Transverse colon (tissue), 4 donors: ENCODE measurements around the gene EPC2. TPM values are rescaled to one million over a fixed set of nuclear protein-coding genes. Genes with fewer than 3 reads are reported as not detected.

Source experiments
- DNase-seq: peaks from one replicate; pipeline ENCODE4 v3.0.0-alpha.2; 2019
- H3K27ac ChIP-seq, 4 donors: fragments of 200-600 bp; sonication (generic); 2 replicates each; pipeline ENCODE4 v1.5.1; 2016 to 2018; ENCODE audit warnings: inconsistent platforms in 4 of 4
- H3K27me3 ChIP-seq: fragments of 200-600 bp; sonication (generic); 2 replicates; pipeline ENCODE4 v1.5.1; 2017; ENCODE audit warnings: inconsistent platforms
- H3K36me3 ChIP-seq, 4 donors: fragments of 200-600 bp; sonication (generic); 2 replicates each; pipeline ENCODE4 v1.5.1; 2017 to 2019; ENCODE audit warnings: inconsistent platforms in 4 of 4
- H3K4me1 ChIP-seq, 4 donors: fragments of 200-600 bp; sonication (generic); 2 replicates each; pipeline ENCODE4 v1.5.1; 2017 to 2020; ENCODE audit warnings: inconsistent platforms in 4 of 4
- H3K4me3 ChIP-seq, 4 donors: fragments of 200-600 bp; sonication (generic); 1 replicate in 1 of 4; 2 replicates in 3 of 4; pipeline versions ENCODE4 v1.5.1 to v1.6.1; 2017 to 2019; ENCODE audit warnings: inconsistent platforms in 4 of 4
- H3K9me3 ChIP-seq, 2 donors: fragments of 200-600 bp; sonication (generic); 2 replicates each; pipeline ENCODE4 v1.5.1; 2017 to 2019; ENCODE audit warnings: inconsistent platforms in 2 of 2
- CTCF ChIP-seq, 5 experiments: fragments of 200-600 bp in 3 of 5; fragments of 450-650 bp in 2 of 5; sonication (generic) in 3 of 5; IDR thresholded peaks; 1 replicate in 2 of 5; 2 replicates in 3 of 5; pipeline ENCODE4 v1.5.1; 2016 to 2017; ENCODE audit warnings: antibody characterized with exemption in 5 of 5, inconsistent platforms in 3 of 5, mild to moderate bottlenecking in 2 of 5, moderate library complexity in 1 of 5
- EP300 ChIP-seq: sonication (generic); formaldehyde crosslinking; IDR thresholded peaks from one replicate; pipeline ENCODE4 v1.6.1; 2017; ENCODE audit warnings: antibody characterized with exemption, low read depth
- POLR2A ChIP-seq: fragments of 450-650 bp; IDR thresholded peaks from one replicate; pipeline ENCODE4 v1.6.1; 2016; ENCODE audit warnings: antibody characterized with exemption, mild to moderate bottlenecking, moderate library complexity
- POLR2AphosphoS5 ChIP-seq, 3 donors: sonication (generic); formaldehyde crosslinking; IDR thresholded peaks; one replicate each; pipeline ENCODE4 v1.6.1; 2016; ENCODE audit warnings: antibody characterized with exemption in 3 of 3
- WGBS, 2 donors: methylation state at CpG; one replicate each; pipeline ENCODE4 v1.1.5; 2018; ENCODE audit warnings: low coverage in 1 of 2; 5-methylcytosine and 5-hydroxymethylcytosine counted together
- in situ Hi-C, 4 donors: fragments of 200-750 bp; cut with MboI; loops; one replicate each; pipeline versions ENCODE4 v1.15.0 to v1.15.1; 2017; ENCODE audit warnings: low sequenced_read_pairs in 3 of 4, low pct_ligation_motif_present in 1 of 4, low pct_unique_long_range_greater_than_20kb in 1 of 4
- intact Hi-C: fragments of 100-400 bp; cut with DNase I; formaldehyde crosslinking; loops from one replicate; pipeline ENCODE4 v1.15.1; 2023; ENCODE audit warnings: low total_unique reads
- total RNA-seq, 4 donors: library from RNA; depleted of rRNA; stranded (reverse); fragments of >200 nt; gene quantifications; one replicate each; pipeline ENCODE4 v1.1.0, GENCODE V29; 2016

EPC2 gene
- total RNA-seq, 4 donors from 2014 or later, result 18.3 to 40.4 (median 25.7) TPM

GRCh38 chr2:148725564-148725963 lies 81.0 kb downstream of the EPC2 start:
- H3K27me3 ChIP-seq, result no peaks in the 10 kb centered on the region
- H3K4me1 ChIP-seq, result peaks cover 0 to 19% (median 8%) of the 10 kb centered on the region in 4 donors
- no peak overlapping the region for H3K27ac ChIP-seq
- no peaks in the 10 kb centered on the region for H3K9me3 ChIP-seq
- no peak for TF ChIP-seq POLR2AphosphoS5 (IDR thresholded peaks at IDR 0.05)
- 96 to 100% methylated on average over 1 of the region's 1 CpG for WGBS, 2 donors
- in situ Hi-C loops, result no loop called here
- no peaks in the 10 kb centered on the region for H3K36me3 ChIP-seq
- DNase-seq, result no peak
- H3K4me3 ChIP-seq, result no peak overlapping the region
- intact Hi-C loops, result no loop called here

GRCh38 chr2:148726228-148726627 lies 81.7 kb downstream of the EPC2 start:
- Histone ChIP-seq H3K4me1 (peaks cover 0 to 12% (median 2%) of the 10 kb centered on the region in 4 donors), H3K4me3 (no peak overlapping the region), H3K27me3 (no peaks in the 10 kb centered on the region), H3K9me3 (no peaks in the 10 kb centered on the region), H3K36me3 (no peaks in the 10 kb centered on the region), H3K27ac (no peak overlapping the region)
- WGBS, 2 donors, result 73 to 95% methylated on average over 2 to 3 of the region's 3 CpGs
- in situ Hi-C loops (no loop called here), intact Hi-C loops (no loop called here)
- no peak for TF ChIP-seq EP300
- no peak for TF ChIP-seq POLR2A
- no peak for TF ChIP-seq CTCF (IDR thresholded peaks at IDR 0.05)
- no peak for DNase-seq

- H3K4me1 ChIP-seq, result peaks cover 0 to 4% (median 0%) of the 10 kb centered on the region in 4 donors
- H3K36me3 ChIP-seq, result no peaks in the 10 kb centered on the region
- intact Hi-C loops (no loop called here), in situ Hi-C loops (no loop called here)
- H3K4me3 ChIP-seq, result no peak overlapping the region
- H3K27ac ChIP-seq, result no peak overlapping the region
- no peaks in the 10 kb centered on the region for H3K27me3 ChIP-seq
- H3K9me3 ChIP-seq, result no peaks in the 10 kb centered on the region
- no peak for TF ChIP-seq POLR2AphosphoS5 (IDR thresholded peaks at IDR 0.05)
- no peak for TF ChIP-seq CTCF (IDR thresholded peaks at IDR 0.05)
- TF ChIP-seq EP300, result no peak
- no peak for TF ChIP-seq POLR2A
- DNase-seq, result no peak
These were observed 85.5 kb downstream of the EPC2 start for GRCh38 chr2:148730085-148730484.

GRCh38 chr2:148737742-148738141 lies 93.2 kb downstream of the EPC2 start:
- TF ChIP-seq EP300 (no peak), POLR2A (no peak), POLR2AphosphoS5 (IDR thresholded peaks at IDR 0.05) (no peak), CTCF (IDR thresholded peaks at IDR 0.05) (no peak)
- intact Hi-C loops, result no loop called here
- Histone ChIP-seq H3K9me3 (no peaks in the 10 kb centered on the region), H3K4me1 (no peaks in the 10 kb centered on the region), H3K36me3 (no peaks in the 10 kb centered on the region), H3K27ac (no peak overlapping the region), H3K27me3 (no peaks in the 10 kb centered on the region), H3K4me3 (no peak overlapping the region)
- DNase-seq, result no peak
- 94 to 95% methylated on average over 5 of the region's 5 CpGs for WGBS, 2 donors
- in situ Hi-C loops, result no loop called here

GRCh38 chr2:148739454-148740105 lies 95.0 kb downstream of the EPC2 start:
- TF ChIP-seq POLR2AphosphoS5 (IDR thresholded peaks at IDR 0.05), result no peak
- TF ChIP-seq POLR2A, result no peak
- no peak for TF ChIP-seq CTCF (IDR thresholded peaks at IDR 0.05)
- TF ChIP-seq EP300, result no peak
- intact Hi-C loops, result no loop called here
- in situ Hi-C loops, result no loop called here
- WGBS, 2 donors, result 63 to 78% methylated on average over 1 to 2 of the region's 2 CpGs
- Histone ChIP-seq H3K36me3 (no peaks in the 10 kb centered on the region), H3K27me3 (no peaks in the 10 kb centered on the region), H3K27ac (no peak overlapping the region), H3K4me1 (no peaks in the 10 kb centered on the region), H3K4me3 (no peak overlapping the region), H3K9me3 (no peaks in the 10 kb centered on the region)
- DNase-seq, result no peak
